HepG2 (cell line): Measurements from ENCODE around the gene CKS2. TPM values are rescaled to one million over a fixed set of nuclear protein-coding genes. Genes with fewer than 3 reads are reported as not detected.

Experiments used
- ATAC-seq: fragments of 200-7000 bp; cut with Tn5 transposase; 3 replicates; pipeline ENCODE4 v1.9.1; 2020; ENCODE audit warnings: mild to moderate bottlenecking, moderate library complexity
- BruUV-seq: library from RNA; stranded (reverse); fragments of 400-500 nt; replicated peaks from 2 replicates; lab custom pipeline; 2021; lab: Mats Ljungman, UMichigan
- CTCF ChIA-PET: fragments of 300-600 bp; formaldehyde crosslinking; extraction: SDS; loops from one replicate; lab custom pipeline; 2021; ENCODE audit warnings: low total read pairs, inconsistent platforms, low intra/inter-chr PET ratio; lab: Yijun Ruan, JAX
- POLR2A ChIA-PET: fragments of 350-600 bp; sonication (Branson Sonifier 250); formaldehyde crosslinking; loops from one replicate; lab custom pipeline; 2020; ENCODE audit warnings: antibody characterized with exemption, inconsistent platforms; lab: Yijun Ruan, JAX
- DNase-seq: peaks from one replicate; pipeline ENCODE4 v3.0.0-alpha.2; 2015; ENCODE audit warnings: low spot score
- FAIRE-seq: peaks from 3 replicates; lab custom pipeline; 2011; peaks lifted over from hg19 to GRCh38; lab: Jason Lieb, UNC
- H2AFZ ChIP-seq: one replicate; pipeline ENCODE4 v1.6.1; 2011; ENCODE audit warnings: low read length, inconsistent platforms
- H3K27ac ChIP-seq: fragments of 300-600 bp; 3 replicates; pipeline ENCODE4 v1.8.0; 2011; ENCODE audit warnings: mixed run types, mild to moderate bottlenecking, mixed read lengths, low read length, inconsistent platforms; ENCODE audit not compliant: insufficient read depth; ENCODE audit errors: extremely low read length
- H3K27me3 ChIP-seq, 2 experiments: fragments of 200-600 bp in 1 of 2; 2 replicates in 1 of 2; 3 replicates in 1 of 2; pipeline versions ENCODE4 v1.6.0 to v1.8.0; 2011; ENCODE audit warnings: low read length in 2 of 2, mild to moderate bottlenecking in 2 of 2, moderate library complexity in 2 of 2, inconsistent platforms in 1 of 2; ENCODE audit not compliant: insufficient read depth in 2 of 2, control insufficient read depth in 1 of 2
- H3K36me3 ChIP-seq, 2 experiments: fragments of 200-600 bp in 1 of 2; replicated peaks in 1 of 2; 2 replicates in 1 of 2; 3 replicates in 1 of 2; pipeline versions ENCODE4 v1.5.1 to v1.8.0; 2011; ENCODE audit warnings: low read length in 2 of 2, inconsistent platforms in 1 of 2; ENCODE audit not compliant: insufficient read depth in 2 of 2, control insufficient read depth in 1 of 2
- H3K4me1 ChIP-seq: 2 replicates; pipeline ENCODE4 v1.5.1; 2012; ENCODE audit warnings: low read length, inconsistent platforms; ENCODE audit not compliant: insufficient read depth
- H3K4me2 ChIP-seq: 2 replicates; pipeline ENCODE4 v1.6.0; 2011; ENCODE audit warnings: low read depth, low read length, inconsistent platforms
- H3K4me3 ChIP-seq, 3 experiments: fragments of 200-600 bp in 1 of 3; sonication (generic), shearing (Covaris generic) in 1 of 3; replicated peaks in 1 of 3; 2 replicates each; pipeline ENCODE4 v1.5.1; 2011 to 2016; ENCODE audit warnings: low read length in 3 of 3, inconsistent platforms in 2 of 3, low read depth in 2 of 3, mild to moderate bottlenecking in 2 of 3, control low read depth in 1 of 3, mixed read lengths in 1 of 3; ENCODE audit not compliant: insufficient read depth in 1 of 3
- H3K79me2 ChIP-seq: one replicate; pipeline ENCODE4 v1.6.1; 2011; ENCODE audit warnings: low read length, inconsistent platforms; ENCODE audit not compliant: insufficient read depth
- H3K9ac ChIP-seq: 2 replicates; pipeline ENCODE4 v1.6.0; 2011; ENCODE audit warnings: mild to moderate bottlenecking, low read depth, low read length, inconsistent platforms; ENCODE audit not compliant: insufficient read depth
- H3K9me3 ChIP-seq: 2 replicates; pipeline ENCODE4 v1.5.1; 2012; ENCODE audit warnings: mild to moderate bottlenecking, low read length
- H4K20me1 ChIP-seq: 2 replicates; pipeline ENCODE4 v1.6.0; 2011; ENCODE audit warnings: inconsistent platforms, mild to moderate bottlenecking, low read length, moderate library complexity; ENCODE audit not compliant: insufficient read depth
- BHLHE40 ChIP-seq: IDR thresholded peaks from 2 replicates; pipeline ENCODE4 v1.6.1; 2011; ENCODE audit warnings: low read length, improper control_type of control experiment
- MAZ ChIP-seq, 2 experiments: sonication (generic) in 1 of 2; formaldehyde crosslinking in 1 of 2; IDR thresholded peaks; 2 replicates each; pipeline versions ENCODE4 v1.5.0 to v1.6.1; 2012 to 2020; ENCODE audit warnings: low read depth in 2 of 2, mild to moderate bottlenecking in 2 of 2, borderline replicate concordance in 1 of 2, improper control_type of control experiment in 1 of 2, low read length in 1 of 2, missing genetic modification reagents in 1 of 2, moderate library complexity in 1 of 2
- MXD1 ChIP-seq: sonication (generic); formaldehyde crosslinking; IDR thresholded peaks from 2 replicates; pipeline ENCODE4 v1.4.0; 2020; ENCODE audit warnings: mild to moderate bottlenecking, missing genetic modification reagents
- PBX2 ChIP-seq: IDR thresholded peaks from 2 replicates; pipeline ENCODE4 v1.6.1; 2016; ENCODE audit warnings: control low read depth
- RCOR2 ChIP-seq: IDR thresholded peaks from 2 replicates; pipeline ENCODE4 v1.6.1; 2016; ENCODE audit warnings: missing biosample characterization, missing genetic modification reagents
- RFX5 ChIP-seq: IDR thresholded peaks from 2 replicates; pipeline ENCODE4 v1.6.1; 2011; ENCODE audit warnings: low read depth, low read length, improper control_type of control experiment
- SRY ChIP-seq: sonication (generic); formaldehyde crosslinking; IDR thresholded peaks from 2 replicates; pipeline ENCODE4 v1.8.0; 2022; ENCODE audit warnings: mild to moderate bottlenecking, missing genetic modification reagents
- THRA ChIP-seq: sonication (generic); formaldehyde crosslinking; IDR thresholded peaks from 2 replicates; pipeline ENCODE4 v1.4.0; 2020; ENCODE audit warnings: missing genetic modification reagents, borderline replicate concordance
- ZFP36 ChIP-seq: fragments of 150-350 bp; IDR thresholded peaks from 2 replicates; pipeline ENCODE4 v1.6.1; 2018; ENCODE audit warnings: borderline replicate concordance, low read length, low read depth; ENCODE audit not compliant: partially characterized antibody
- ZNF280D ChIP-seq: sonication (generic); formaldehyde crosslinking; IDR thresholded peaks from 2 replicates; pipeline ENCODE4 v1.5.1; 2020; ENCODE audit warnings: mild to moderate bottlenecking, missing genetic modification reagents
- WGBS: methylation state at CpG from one replicate; pipeline ENCODE4 v1.1.6; 2017; ENCODE audit warnings: low lambda C conversion rate; 5-methylcytosine and 5-hydroxymethylcytosine counted together
- in situ Hi-C: cut with HindIII; loops from 2 replicates; pipeline ENCODE4 v1.10.0; 2017; ENCODE audit warnings: low pct_unique_long_range_greater_than_20kb; ENCODE audit not compliant: extremely low pct_ligation_motif_present
- intact Hi-C: fragments of 100-400 bp; cut with micrococcal nuclease; formaldehyde crosslinking; loops from one replicate; pipeline ENCODE4 v1.10.0; 2022; ENCODE audit not compliant: unreplicated experiment
- polyA plus RNA-seq, 8 experiments: library from polyadenylated mRNA; depleted of rRNA in 3 of 8; stranded (reverse) in 7 of 8; unstranded in 1 of 8; fragments of >200 nt; fragmentation: Illumina TruSeq in 4 of 8; extraction: Trizol in 4 of 8; gene quantifications; 2 replicates each; pipeline versions ENCODE4 v1.2.1 to v1.2.3, GENCODE V29; 2011 to 2016; ENCODE audit warnings: low read depth in 4 of 8, missing spikeins in 1 of 8, mixed read lengths in 1 of 8; ENCODE audit not compliant: insufficient read depth in 1 of 8
- total RNA-seq, 5 experiments: library from RNA; depleted of rRNA; stranded (reverse); fragments of >200 nt; fragmentation: Illumina TruSeq; extraction: Trizol; gene quantifications; 2 replicates each; pipeline ENCODE4 v1.2.3, GENCODE V29; 2016; ENCODE audit warnings: low read depth in 1 of 5
- TF ChIP-seq, protein P1 (sequence below): sonication (generic); formaldehyde crosslinking; IDR thresholded peaks from 2 replicates; pipeline ENCODE4 v1.4.0; 2020; ENCODE audit warnings: missing genetic modification reagents

CKS2 gene
- total and polyA plus RNA-seq, 2 of the 13 experiments (the other 11 are each of a cell fraction or from before 2014, with no cell fraction given) = 251 to 317 TPM

DNA sequence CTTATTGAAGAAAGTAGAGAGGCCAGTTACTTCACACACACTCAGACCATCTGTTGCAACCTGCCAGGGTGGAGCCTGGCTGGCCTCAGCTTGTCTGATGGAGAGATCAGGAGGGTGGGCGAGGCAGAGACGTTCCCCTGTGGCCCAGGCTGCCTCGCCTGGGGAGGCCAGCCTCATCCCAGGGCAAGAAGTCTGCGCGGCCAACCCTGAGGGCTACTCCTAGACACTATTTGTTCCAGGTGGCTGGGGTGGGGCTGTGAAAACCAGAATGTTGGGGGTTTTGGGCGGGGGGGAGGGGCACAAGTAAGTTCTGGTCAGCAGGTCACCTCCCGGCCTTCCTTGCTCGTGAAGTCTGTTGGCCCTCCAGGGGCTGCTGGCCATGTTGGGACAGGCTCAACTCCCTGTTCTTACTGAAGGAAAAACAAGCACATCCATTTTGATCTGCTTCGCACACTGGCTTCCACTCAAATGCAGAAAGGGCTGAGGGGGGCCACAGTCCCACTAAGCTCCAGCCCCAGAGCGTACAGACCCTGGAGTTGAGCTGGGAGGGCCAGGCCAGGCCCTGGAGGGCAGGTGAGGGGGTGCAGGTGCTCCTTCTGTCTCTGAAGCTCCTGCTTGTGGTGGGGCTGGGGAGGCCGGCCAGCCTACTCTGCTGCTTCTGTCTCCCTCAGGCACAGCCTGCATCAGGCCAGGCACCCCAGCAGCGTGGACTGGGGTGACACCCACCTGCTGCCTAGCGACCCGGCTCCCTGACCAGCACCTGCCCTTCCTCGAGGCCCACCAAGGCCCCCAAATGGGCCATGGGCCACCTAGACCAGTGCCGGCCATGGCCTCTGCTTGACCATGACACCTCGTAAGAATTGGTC lies 53.9 kb downstream of the CKS2 start:
- Histone ChIP-seq H3K4me3 (no peak overlapping the region), H3K27ac (no peak overlapping the region), H3K4me2 (0 out of 2 replicates have a peak overlapping the region, but pooled peaks have one; percentile 8), H4K20me1 (no peaks in the 10 kb centered on the region), H3K9me3 (no peaks in the 10 kb centered on the region), H3K79me2 (no peaks in the 10 kb centered on the region), H3K27me3 (peaks cover 0 to 4% of the 10 kb centered on the region in 2 experiments; a peak in 1 of 5 replicates), H3K36me3 (peaks cover 7 to 20% of the 10 kb centered on the region in 2 experiments), H2AFZ (no peak overlapping the region), H3K9ac (no peak overlapping the region), H3K4me1 (peaks cover 61% of the 10 kb centered on the region)
- CTCF ChIA-PET = no interaction called here
- intact Hi-C loops (no loop called here), in situ Hi-C loops (no loop called here)
- no TSS peak for BruUV-seq
- POLR2A ChIA-PET = no interaction called here
- 38% methylated on average over 4 of the region's 17 CpGs for WGBS
- ATAC-seq = peak; percentile 20
- no peak for DNase-seq
- FAIRE-seq = no peak
- TF ChIP-seq MXD1 (CRISPR knock-in tag) (no peak), ZNF280D (no peak), PBX2 (no peak), ZFP36 (no peak), BHLHE40 (no peak), RFX5 (no peak), THRA (CRISPR knock-in tag) (no peak), MAZ (IDR thresholded peaks at IDR 0.05; ENCODE audit: borderline replicate concordance, low read depth, low read length) (no peak), MAZ (CRISPR knock-in tag; IDR thresholded peaks at IDR 0.05; ENCODE audit: low read depth) (no peak), SRY (CRISPR knock-in tag) (no peak), RCOR2 (CRISPR knock-in tag) (no peak)
- TF ChIP-seq, protein P1, sequence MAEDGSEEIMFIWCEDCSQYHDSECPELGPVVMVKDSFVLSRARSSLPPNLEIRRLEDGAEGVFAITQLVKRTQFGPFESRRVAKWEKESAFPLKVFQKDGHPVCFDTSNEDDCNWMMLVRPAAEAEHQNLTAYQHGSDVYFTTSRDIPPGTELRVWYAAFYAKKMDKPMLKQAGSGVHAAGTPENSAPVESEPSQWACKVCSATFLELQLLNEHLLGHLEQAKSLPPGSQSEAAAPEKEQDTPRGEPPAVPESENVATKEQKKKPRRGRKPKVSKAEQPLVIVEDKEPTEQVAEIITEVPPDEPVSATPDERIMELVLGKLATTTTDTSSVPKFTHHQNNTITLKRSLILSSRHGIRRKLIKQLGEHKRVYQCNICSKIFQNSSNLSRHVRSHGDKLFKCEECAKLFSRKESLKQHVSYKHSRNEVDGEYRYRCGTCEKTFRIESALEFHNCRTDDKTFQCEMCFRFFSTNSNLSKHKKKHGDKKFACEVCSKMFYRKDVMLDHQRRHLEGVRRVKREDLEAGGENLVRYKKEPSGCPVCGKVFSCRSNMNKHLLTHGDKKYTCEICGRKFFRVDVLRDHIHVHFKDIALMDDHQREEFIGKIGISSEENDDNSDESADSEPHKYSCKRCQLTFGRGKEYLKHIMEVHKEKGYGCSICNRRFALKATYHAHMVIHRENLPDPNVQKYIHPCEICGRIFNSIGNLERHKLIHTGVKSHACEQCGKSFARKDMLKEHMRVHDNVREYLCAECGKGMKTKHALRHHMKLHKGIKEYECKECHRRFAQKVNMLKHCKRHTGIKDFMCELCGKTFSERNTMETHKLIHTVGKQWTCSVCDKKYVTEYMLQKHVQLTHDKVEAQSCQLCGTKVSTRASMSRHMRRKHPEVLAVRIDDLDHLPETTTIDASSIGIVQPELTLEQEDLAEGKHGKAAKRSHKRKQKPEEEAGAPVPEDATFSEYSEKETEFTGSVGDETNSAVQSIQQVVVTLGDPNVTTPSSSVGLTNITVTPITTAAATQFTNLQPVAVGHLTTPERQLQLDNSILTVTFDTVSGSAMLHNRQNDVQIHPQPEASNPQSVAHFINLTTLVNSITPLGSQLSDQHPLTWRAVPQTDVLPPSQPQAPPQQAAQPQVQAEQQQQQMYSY (CRISPR knock-in tag) = no peak
